ENCODE data around the gene PPM1G.

PPM1G gene

GRCh38 chr2:27421660-27422250 is 12.4 kb upstream of the PPM1G start:
- TF ChIP-seq MAX (IDR thresholded peaks at IDR 0.05; ENCODE audit: low read depth, low read length) = no peak
- no peak for TF ChIP-seq POLR2A (IDR thresholded peaks at IDR 0.05; ENCODE audit: extremely low read depth, insufficient read length)
- no peak for TF ChIP-seq CTCF (IDR thresholded peaks at IDR 0.05; ENCODE audit: low read depth, low read length)
- TF ChIP-seq MYC (IDR thresholded peaks at IDR 0.05; ENCODE audit: low read depth, low read length) = no peak
- no peak overlapping the region for H3K4me3 ChIP-seq (ENCODE audit: low read depth, low read length)
- no peak for DNase-seq (ENCODE audit: low read depth)

GRCh38 chr2:27420996-27421395 is 11.6 kb upstream of the PPM1G start:
- no peak for DNase-seq (ENCODE audit: low read depth)
- no peak overlapping the region for H3K4me3 ChIP-seq (ENCODE audit: low read depth, low read length)
- TF ChIP-seq MYC (IDR thresholded peaks at IDR 0.05; ENCODE audit: low read depth, low read length) = no peak
- no peak for TF ChIP-seq MAX (IDR thresholded peaks at IDR 0.05; ENCODE audit: low read depth, low read length)
- TF ChIP-seq POLR2A (IDR thresholded peaks at IDR 0.05; ENCODE audit: extremely low read depth, insufficient read length) = no peak
- no peak for TF ChIP-seq CTCF (IDR thresholded peaks at IDR 0.05; ENCODE audit: low read depth, low read length)

- TF ChIP-seq POLR2A (IDR thresholded peaks at IDR 0.05; ENCODE audit: extremely low read depth, insufficient read length) (no peak), MYC (IDR thresholded peaks at IDR 0.05; ENCODE audit: low read depth, low read length) (no peak), MAX (IDR thresholded peaks at IDR 0.05; ENCODE audit: low read depth, low read length) (no peak), CTCF (IDR thresholded peaks at IDR 0.05; ENCODE audit: low read depth, low read length) (no peak)
- H3K4me3 ChIP-seq (ENCODE audit: low read depth, low read length) = no peak overlapping the region
- no peak for DNase-seq (ENCODE audit: low read depth)
These were observed 6.8 kb upstream of the PPM1G start for GRCh38 chr2:27416151-27416550.

GRCh38 chr2:27412419-27413152 is 3.2 kb upstream of the PPM1G start:
- no peak overlapping the region for H3K4me3 ChIP-seq (ENCODE audit: low read depth, low read length)
- TF ChIP-seq MAX (IDR thresholded peaks at IDR 0.05; ENCODE audit: low read depth, low read length) = no peak
- no peak for TF ChIP-seq CTCF (IDR thresholded peaks at IDR 0.05; ENCODE audit: low read depth, low read length)
- no peak for TF ChIP-seq MYC (IDR thresholded peaks at IDR 0.05; ENCODE audit: low read depth, low read length)
- TF ChIP-seq POLR2A (IDR thresholded peaks at IDR 0.05; ENCODE audit: extremely low read depth, insufficient read length) = no peak
- DNase-seq (ENCODE audit: low read depth) = no peak

- peak; percentile 69 for DNase-seq (ENCODE audit: low read depth)
- peak overlapping the region; percentile 93 for H3K4me3 ChIP-seq (ENCODE audit: low read depth, low read length)
- TF ChIP-seq MYC (IDR thresholded peaks at IDR 0.05; ENCODE audit: low read depth, low read length) (peak; percentile 13; the same call in 1 of the 2 replicates), CTCF (IDR thresholded peaks at IDR 0.05; ENCODE audit: low read depth, low read length) (no peak)
These were observed 630 bp downstream of the PPM1G start for GRCh38 chr2:27408601-27409320.

All from NB4 (cell line).